ENCODE data around the gene LYPD4. TPM values are rescaled to one million over a fixed set of nuclear protein-coding genes. Genes with fewer than 3 reads are reported as not detected.

Gene LYPD4
- total and polyA plus RNA-seq, 8 donors = not detected

DNA sequence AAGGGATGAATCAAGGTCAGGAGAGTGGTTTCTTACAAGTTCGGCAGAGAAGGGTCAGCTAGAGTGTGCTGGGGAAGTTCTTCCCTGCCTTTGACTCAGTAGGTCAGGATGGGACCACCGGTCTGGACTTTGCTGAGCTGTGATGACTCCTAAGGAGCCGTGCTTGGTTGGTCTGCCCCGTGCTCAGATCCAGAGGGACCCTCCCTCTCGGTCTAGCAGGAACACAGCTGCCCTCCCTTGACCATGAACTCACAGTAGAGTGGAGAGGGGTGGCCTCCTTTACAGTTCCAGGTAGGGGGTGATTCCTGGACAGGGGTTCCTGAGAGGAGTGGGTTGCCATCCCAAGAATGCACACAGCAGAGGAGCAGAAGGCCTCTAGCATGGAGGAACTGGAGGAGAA is 19.9 kb upstream of the LYPD4 start:
- H3K4me3 ChIP-seq = no peak overlapping the region
- no peak overlapping the region for H3K27ac ChIP-seq
- H3K4me1 ChIP-seq = peaks cover 14 to 28% (median 18%) of the 10 kb centered on the region in 3 donors
- H3K9me3 ChIP-seq = no peaks in the 10 kb centered on the region
- H3K36me3 ChIP-seq = peaks cover 2 to 44% (median 19%) of the 10 kb centered on the region in 3 donors
- FAIRE-seq (no peak), ATAC-seq (no peak), DNase-seq (no peak)
- WGBS, 2 donors = 79 to 85% methylated on average over 5 of the region's 5 CpGs
- intact Hi-C loops (cut with DNase I) = no loop called here
- TF ChIP-seq, protein P1, sequence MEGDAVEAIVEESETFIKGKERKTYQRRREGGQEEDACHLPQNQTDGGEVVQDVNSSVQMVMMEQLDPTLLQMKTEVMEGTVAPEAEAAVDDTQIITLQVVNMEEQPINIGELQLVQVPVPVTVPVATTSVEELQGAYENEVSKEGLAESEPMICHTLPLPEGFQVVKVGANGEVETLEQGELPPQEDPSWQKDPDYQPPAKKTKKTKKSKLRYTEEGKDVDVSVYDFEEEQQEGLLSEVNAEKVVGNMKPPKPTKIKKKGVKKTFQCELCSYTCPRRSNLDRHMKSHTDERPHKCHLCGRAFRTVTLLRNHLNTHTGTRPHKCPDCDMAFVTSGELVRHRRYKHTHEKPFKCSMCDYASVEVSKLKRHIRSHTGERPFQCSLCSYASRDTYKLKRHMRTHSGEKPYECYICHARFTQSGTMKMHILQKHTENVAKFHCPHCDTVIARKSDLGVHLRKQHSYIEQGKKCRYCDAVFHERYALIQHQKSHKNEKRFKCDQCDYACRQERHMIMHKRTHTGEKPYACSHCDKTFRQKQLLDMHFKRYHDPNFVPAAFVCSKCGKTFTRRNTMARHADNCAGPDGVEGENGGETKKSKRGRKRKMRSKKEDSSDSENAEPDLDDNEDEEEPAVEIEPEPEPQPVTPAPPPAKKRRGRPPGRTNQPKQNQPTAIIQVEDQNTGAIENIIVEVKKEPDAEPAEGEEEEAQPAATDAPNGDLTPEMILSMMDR (IDR thresholded peaks at IDR 0.05) = no peak
- H3K27me3 ChIP-seq = no peaks in the 10 kb centered on the region

- TF ChIP-seq, protein P1 (IDR thresholded peaks at IDR 0.05) = no peak
- no peak overlapping the region for H3K27ac ChIP-seq
- no peaks in the 10 kb centered on the region for H3K9me3 ChIP-seq
- H3K36me3 ChIP-seq = peaks cover 2 to 34% (median 16%) of the 10 kb centered on the region in 3 donors
- DNase-seq (no peak), ATAC-seq (no peak), FAIRE-seq (no peak)
- intact Hi-C loops (cut with DNase I) = no loop called here
- WGBS, 2 donors = 82 to 89% methylated on average over 11 of the region's 11 CpGs
- no peaks in the 10 kb centered on the region for H3K27me3 ChIP-seq
- H3K4me1 ChIP-seq = peaks cover 20 to 33% (median 25%) of the 10 kb centered on the region in 3 donors
- H3K4me3 ChIP-seq = no peak overlapping the region
Observed at GRCh38 chr19:41863209-41863931, 18.9 kb upstream of the LYPD4 start.

DNA sequence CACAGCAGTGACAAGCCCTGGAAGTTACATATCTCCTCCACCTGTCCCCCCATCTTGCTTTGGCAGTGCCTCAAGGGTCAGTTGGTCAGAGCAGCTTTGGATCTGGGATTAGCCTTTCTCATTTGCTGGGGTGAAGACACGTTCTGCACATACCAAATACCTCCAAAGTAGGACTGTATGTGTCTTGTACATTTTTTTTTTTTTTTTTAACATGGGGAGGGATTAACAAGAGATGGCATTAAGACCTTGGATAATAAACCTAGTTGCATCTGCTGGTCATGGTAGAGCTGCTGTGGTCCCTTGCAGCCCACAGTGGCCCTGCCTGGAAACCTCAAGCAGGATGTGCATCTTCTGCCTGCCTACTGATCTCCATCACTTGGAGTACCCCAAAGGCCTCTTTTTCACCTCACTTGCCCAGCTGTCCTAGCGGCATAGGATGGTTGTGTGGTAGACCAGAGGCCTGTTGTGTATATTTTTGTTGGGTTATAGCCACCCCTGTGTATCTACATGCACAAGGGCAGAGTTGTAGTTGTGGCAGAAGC is 18.0 kb upstream of the LYPD4 start:
- Histone ChIP-seq H3K27me3 (no peaks in the 10 kb centered on the region), H3K4me3 (peak overlapping the region in 2 of 4 donors; percentile 92 to 96), H3K36me3 (peaks cover 2 to 30% (median 16%) of the 10 kb centered on the region in 3 donors), H3K27ac (no peak overlapping the region), H3K4me1 (peaks cover 20 to 33% (median 26%) of the 10 kb centered on the region in 3 donors), H3K9me3 (no peaks in the 10 kb centered on the region)
- ATAC-seq (no peak), DNase-seq (no peak), FAIRE-seq (no peak)
- TF ChIP-seq, protein P1 (IDR thresholded peaks at IDR 0.05) = no peak
- intact Hi-C loops (cut with DNase I) = no loop called here
- 67 to 68% methylated on average over 2 of the region's 2 CpGs for WGBS, 2 donors

DNA sequence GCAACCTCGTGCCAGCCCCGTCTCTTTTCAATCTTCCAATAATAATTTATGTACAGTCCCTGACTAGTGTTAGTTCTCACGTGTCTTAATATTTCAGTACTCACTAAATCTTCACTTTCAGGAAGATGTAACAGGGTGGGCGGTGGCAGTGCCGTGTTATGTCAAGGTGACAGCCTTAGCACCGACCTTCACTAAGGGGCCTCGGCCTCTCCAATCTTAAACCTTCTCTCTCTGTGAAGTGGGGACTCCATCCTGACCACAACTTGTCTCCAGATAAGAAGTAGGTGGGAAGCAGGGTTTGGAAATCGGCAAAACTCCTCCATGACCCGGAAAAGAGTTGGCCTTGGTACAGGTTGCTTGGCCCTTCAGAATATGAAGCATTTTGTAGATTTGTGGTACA is 17.4 kb upstream of the LYPD4 start:
- Histone ChIP-seq H3K36me3 (peaks cover 2 to 30% (median 16%) of the 10 kb centered on the region in 3 donors), H3K4me3 (peak overlapping the region in 2 of 4 donors; percentile 92 to 96), H3K4me1 (peaks cover 20 to 33% (median 26%) of the 10 kb centered on the region in 3 donors), H3K9me3 (no peaks in the 10 kb centered on the region), H3K27ac (no peak overlapping the region), H3K27me3 (no peaks in the 10 kb centered on the region)
- ATAC-seq (no peak), FAIRE-seq (no peak), DNase-seq (no peak)
- WGBS, 2 donors = 50 to 69% methylated on average over 9 of the region's 9 CpGs
- TF ChIP-seq, protein P1 (IDR thresholded peaks at IDR 0.05) = no peak
- intact Hi-C loops (cut with DNase I) = no loop called here
